ENCODE measurements around the gene GSTM3. TPM values are rescaled to one million over a fixed set of nuclear protein-coding genes. Genes with fewer than 3 reads are reported as not detected.
"Not testable (repeated sequence)": the region's sequence is repeated elsewhere in the genome, so short reads cannot be mapped to it uniquely, and the experiment has no call there.

The GSTM3 gene
- total and polyA plus RNA-seq, 3 donors from 2014 or later: 748 to 1,464 (median 769) TPM

GRCh38 chr1:109691759-109692158 lies 49.1 kb downstream of the GSTM3 start:
- no CpG with 5 or more reads among the region's 6 CpGs for WGBS, 2 donors

GRCh38 chr1:109689844-109690405 lies 50.9 kb downstream of the GSTM3 start:
- H3K36me3 ChIP-seq (ENCODE audit: low read depth, missing control alignments): no peaks in the 10 kb centered on the region
- no CpG with 5 or more reads among the region's 6 CpGs for WGBS, 2 donors
- no peaks in the 10 kb centered on the region for H3K27me3 ChIP-seq
- no peak for DNase-seq
- no peaks in the 10 kb centered on the region for H3K4me1 ChIP-seq
- intact Hi-C loops (cut with DNase I; ENCODE audit: low total_unique reads): no loop called here
- H3K9me3 ChIP-seq: no peaks in the 10 kb centered on the region
- TF ChIP-seq CTCF (IDR thresholded peaks at IDR 0.05): no peak
- TF ChIP-seq POLR2A (IDR thresholded peaks at IDR 0.05): no peak
- no peak overlapping the region for H3K27ac ChIP-seq
- H3K4me3 ChIP-seq: no peak overlapping the region

More at GRCh38 chr1:109691759-109692158, 49.1 kb downstream of the GSTM3 start:
- no peak for DNase-seq
- Histone ChIP-seq H3K9me3 (no peaks in the 10 kb centered on the region), H3K27me3 (no peaks in the 10 kb centered on the region), H3K4me1 (no peaks in the 10 kb centered on the region), H3K36me3 (ENCODE audit: low read depth, missing control alignments) (no peaks in the 10 kb centered on the region), H3K27ac (no peak overlapping the region), H3K4me3 (no peak overlapping the region)
- intact Hi-C loops (cut with DNase I; ENCODE audit: low total_unique reads): no loop called here
- TF ChIP-seq POLR2A (IDR thresholded peaks at IDR 0.05): no peak
- TF ChIP-seq CTCF (IDR thresholded peaks at IDR 0.05): no peak

GRCh38 chr1:109687641-109688499 lies 53.0 kb downstream of the GSTM3 start, which contains the start of gene GSTM1:
Gene GSTM1, plus strand, starts transcription at chr1:109687817. Its CDS starts 57 bp downstream, at chr1:109687874.
- no peaks in the 10 kb centered on the region for H3K36me3 ChIP-seq (ENCODE audit: low read depth, missing control alignments)
- no peaks in the 10 kb centered on the region for H3K9me3 ChIP-seq
- intact Hi-C loops (cut with DNase I; ENCODE audit: low total_unique reads): no loop called here
- no peak within 1 kb of the TSS for H3K27ac ChIP-seq
- no peak for DNase-seq
- H3K4me3 ChIP-seq: no peak within 1 kb of the TSS
- no peak for TF ChIP-seq POLR2A (IDR thresholded peaks at IDR 0.05)
- no peak for TF ChIP-seq CTCF (IDR thresholded peaks at IDR 0.05)
- H3K27me3 ChIP-seq: no peaks in the 10 kb centered on the region
- no peaks in the 10 kb centered on the region for H3K4me1 ChIP-seq
- no CpG with 5 or more reads among the region's 46 CpGs for WGBS, 2 donors

- intact Hi-C loops (cut with DNase I; ENCODE audit: low total_unique reads); H3K36me3 ChIP-seq (ENCODE audit: low read depth, missing control alignments); H3K9me3 ChIP-seq; H3K27me3 ChIP-seq; H3K4me1 ChIP-seq; H3K4me3 ChIP-seq; DNase-seq; H3K27ac ChIP-seq: not testable (repeated sequence)
- 57% methylated on average over 4 of the region's 11 CpGs; no CpG with 5 or more reads in 1 of the 2 donors for WGBS, 2 donors
These were observed 53.7 kb downstream of the GSTM3 start for GRCh38 chr1:109687109-109687508.

- H3K36me3 ChIP-seq (ENCODE audit: low read depth, missing control alignments); H3K4me3 ChIP-seq; DNase-seq; H3K9me3 ChIP-seq; H3K27ac ChIP-seq; H3K4me1 ChIP-seq; intact Hi-C loops (cut with DNase I; ENCODE audit: low total_unique reads); H3K27me3 ChIP-seq: not testable (repeated sequence)
- WGBS, 2 donors: no CpG with 5 or more reads among the region's 4 CpGs
These were observed 54.9 kb downstream of the GSTM3 start for GRCh38 chr1:109685890-109686289.

- H3K36me3 ChIP-seq (ENCODE audit: low read depth, missing control alignments); H3K27me3 ChIP-seq; H3K4me1 ChIP-seq; DNase-seq; H3K9me3 ChIP-seq; H3K4me3 ChIP-seq; H3K27ac ChIP-seq; intact Hi-C loops (cut with DNase I; ENCODE audit: low total_unique reads): not testable (repeated sequence)
- WGBS, 2 donors: no CpG with 5 or more reads among the region's 1 CpG
These were observed 55.4 kb downstream of the GSTM3 start for GRCh38 chr1:109685399-109685798.

- H3K36me3 ChIP-seq (ENCODE audit: low read depth, missing control alignments); H3K4me1 ChIP-seq; H3K27me3 ChIP-seq; H3K27ac ChIP-seq; intact Hi-C loops (cut with DNase I; ENCODE audit: low total_unique reads); DNase-seq; H3K9me3 ChIP-seq; H3K4me3 ChIP-seq: not testable (repeated sequence)
- WGBS, 2 donors: no CpG with 5 or more reads among the region's 6 CpGs
These were observed 56.1 kb downstream of the GSTM3 start for GRCh38 chr1:109684777-109685176.
